ENCODE data around the gene FOSL2.

The FOSL2 gene

DNA sequence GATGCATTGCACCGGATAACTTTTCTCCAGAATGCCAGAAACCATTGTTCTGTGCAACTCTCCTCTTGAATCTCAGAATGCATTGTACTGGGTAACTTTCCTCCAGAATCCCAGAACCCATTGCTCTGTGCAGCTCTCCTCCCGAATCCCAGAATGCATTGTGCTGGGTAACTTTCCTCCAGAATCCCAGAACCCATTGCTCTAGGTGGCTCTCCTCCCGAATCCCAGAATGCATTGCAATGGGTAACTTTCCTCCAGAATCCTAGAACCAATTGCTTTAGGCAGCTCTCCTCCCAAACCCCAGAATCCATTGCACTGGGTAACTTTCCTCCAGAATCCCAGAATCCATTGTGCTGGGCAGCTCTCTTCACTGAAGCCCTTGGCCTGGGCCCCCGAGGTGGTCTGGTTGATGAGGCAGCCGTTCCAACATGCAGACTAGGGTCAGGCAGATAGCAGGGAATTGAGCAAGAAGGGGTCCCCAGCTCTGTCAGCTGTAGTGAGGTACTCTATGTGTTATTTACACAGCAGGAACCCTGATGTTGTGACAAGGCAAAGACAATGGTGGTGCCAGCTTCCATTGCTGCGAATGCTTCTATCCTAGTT lies 9.4 kb downstream of the FOSL2 start:
- peaks cover 12 to 51% of the 10 kb centered on the region in 2 donors for H3K4me1 ChIP-seq (ENCODE audit: control insufficient read depth in 2 of 2, insufficient read depth in 2 of 2, low read length in 2 of 2)
- peaks cover 64 to 66% of the 10 kb centered on the region in 2 donors for H3K36me3 ChIP-seq (ENCODE audit: control insufficient read depth in 2 of 2, insufficient read depth in 2 of 2, low read length in 2 of 2)
- H3K4me3 ChIP-seq (ENCODE audit: low read length in 2 of 2), result no peak overlapping the region
- no peak overlapping the region for H3K9ac ChIP-seq (ENCODE audit: low read depth in 1 of 2, low read length in 2 of 2)
- H3K9me3 ChIP-seq (ENCODE audit: control insufficient read depth in 2 of 2, low read length in 2 of 2), result no peaks in the 10 kb centered on the region
- no peaks in the 10 kb centered on the region for H3K27me3 ChIP-seq (ENCODE audit: control insufficient read depth in 2 of 2, insufficient read depth in 2 of 2, low read length in 2 of 2)
- H3K27ac ChIP-seq (ENCODE audit: low read depth in 2 of 2, low read length in 2 of 2), result no peak overlapping the region

DNA sequence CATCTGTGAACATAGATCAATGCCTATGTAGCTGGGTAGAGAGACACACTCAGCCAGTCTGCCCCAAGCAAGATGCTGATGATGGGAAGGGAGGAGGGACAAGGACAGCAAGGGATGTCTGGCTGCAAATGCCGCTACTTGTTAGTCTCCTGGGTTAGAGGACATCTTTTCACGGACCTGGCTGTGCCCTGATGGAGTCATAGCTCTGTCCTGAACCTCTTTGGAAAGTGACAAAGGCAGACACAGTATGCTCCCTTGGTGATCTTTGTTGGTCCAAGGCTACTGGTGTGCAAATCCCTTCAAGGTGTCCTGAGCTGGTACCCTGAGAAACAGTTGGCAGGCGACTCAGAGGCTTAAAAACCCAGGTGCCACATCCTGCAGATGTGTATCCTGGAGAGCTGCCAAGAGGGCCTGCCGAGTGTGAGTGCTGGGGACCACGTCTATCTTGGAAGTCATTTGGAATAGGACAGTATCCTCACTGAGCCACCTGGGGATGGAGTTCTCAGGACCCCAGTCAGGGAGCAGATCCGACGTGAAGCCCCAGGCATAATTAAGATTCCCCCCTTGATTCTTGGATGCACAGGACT lies 10.8 kb downstream of the FOSL2 start:
- H3K27ac ChIP-seq (ENCODE audit: low read depth in 2 of 2, low read length in 2 of 2), result no peak overlapping the region
- H3K4me3 ChIP-seq (ENCODE audit: low read length in 2 of 2), result no peak overlapping the region
- peaks cover 3 to 45% of the 10 kb centered on the region in 2 donors for H3K4me1 ChIP-seq (ENCODE audit: control insufficient read depth in 2 of 2, insufficient read depth in 2 of 2, low read length in 2 of 2)
- no peak overlapping the region for H3K9ac ChIP-seq (ENCODE audit: low read depth in 1 of 2, low read length in 2 of 2)
- H3K9me3 ChIP-seq (ENCODE audit: control insufficient read depth in 2 of 2, low read length in 2 of 2), result no peaks in the 10 kb centered on the region
- no peaks in the 10 kb centered on the region for H3K27me3 ChIP-seq (ENCODE audit: control insufficient read depth in 2 of 2, insufficient read depth in 2 of 2, low read length in 2 of 2)
- peaks cover 74 to 75% of the 10 kb centered on the region in 2 donors for H3K36me3 ChIP-seq (ENCODE audit: control insufficient read depth in 2 of 2, insufficient read depth in 2 of 2, low read length in 2 of 2)

DNA sequence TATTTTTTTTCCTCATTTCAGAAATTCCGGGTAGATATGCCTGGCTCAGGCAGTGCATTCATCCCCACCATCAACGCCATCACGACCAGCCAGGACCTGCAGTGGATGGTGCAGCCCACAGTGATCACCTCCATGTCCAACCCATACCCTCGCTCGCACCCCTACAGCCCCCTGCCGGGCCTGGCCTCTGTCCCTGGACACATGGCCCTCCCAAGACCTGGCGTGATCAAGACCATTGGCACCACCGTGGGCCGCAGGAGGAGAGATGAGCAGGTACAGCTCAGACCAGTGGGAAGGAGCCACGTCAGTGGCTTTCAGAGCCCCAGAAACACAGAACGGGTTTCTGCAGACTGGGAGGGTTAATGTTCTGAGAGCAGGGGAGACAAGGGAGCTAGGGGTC lies 11.4 kb downstream of the FOSL2 start:
- H3K9me3 ChIP-seq (ENCODE audit: control insufficient read depth in 2 of 2, low read length in 2 of 2), result no peaks in the 10 kb centered on the region
- no peaks in the 10 kb centered on the region for H3K27me3 ChIP-seq (ENCODE audit: control insufficient read depth in 2 of 2, insufficient read depth in 2 of 2, low read length in 2 of 2)
- no peak overlapping the region for H3K27ac ChIP-seq (ENCODE audit: low read depth in 2 of 2, low read length in 2 of 2)
- H3K4me1 ChIP-seq (ENCODE audit: control insufficient read depth in 2 of 2, insufficient read depth in 2 of 2, low read length in 2 of 2), result peaks cover 2 to 42% of the 10 kb centered on the region in 2 donors
- H3K36me3 ChIP-seq (ENCODE audit: control insufficient read depth in 2 of 2, insufficient read depth in 2 of 2, low read length in 2 of 2), result peaks cover 76 to 77% of the 10 kb centered on the region in 2 donors
- H3K9ac ChIP-seq (ENCODE audit: low read depth in 1 of 2, low read length in 2 of 2), result no peak overlapping the region
- H3K4me3 ChIP-seq (ENCODE audit: low read length in 2 of 2), result no peak overlapping the region

DNA sequence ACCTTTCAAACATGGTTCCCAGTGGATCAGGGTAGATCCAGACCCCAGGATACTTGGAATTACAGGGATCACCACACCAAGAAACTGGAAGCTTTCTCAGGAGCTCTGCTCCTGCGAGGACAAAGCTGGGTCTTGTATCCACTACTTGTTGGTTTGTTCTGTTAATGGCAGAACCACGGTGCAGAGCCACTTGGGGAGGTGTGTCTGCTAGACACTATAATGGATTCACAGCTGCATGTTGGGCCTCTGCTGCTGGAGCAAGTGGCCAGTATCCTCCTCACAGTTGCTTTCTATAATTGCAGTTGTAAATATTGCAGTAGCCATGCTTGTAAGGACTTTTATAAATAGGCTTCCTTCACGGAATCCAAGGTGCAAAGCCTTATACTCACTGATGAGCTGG lies 12.9 kb downstream of the FOSL2 start:
- H3K9me3 ChIP-seq (ENCODE audit: control insufficient read depth in 2 of 2, low read length in 2 of 2), result no peaks in the 10 kb centered on the region
- H3K4me3 ChIP-seq (ENCODE audit: low read length in 2 of 2), result no peak overlapping the region
- H3K27me3 ChIP-seq (ENCODE audit: control insufficient read depth in 2 of 2, insufficient read depth in 2 of 2, low read length in 2 of 2), result no peaks in the 10 kb centered on the region
- peaks cover 3 to 31% of the 10 kb centered on the region in 2 donors for H3K4me1 ChIP-seq (ENCODE audit: control insufficient read depth in 2 of 2, insufficient read depth in 2 of 2, low read length in 2 of 2)
- H3K36me3 ChIP-seq (ENCODE audit: control insufficient read depth in 2 of 2, insufficient read depth in 2 of 2, low read length in 2 of 2), result peaks cover 80 to 82% of the 10 kb centered on the region in 2 donors
- H3K27ac ChIP-seq (ENCODE audit: low read depth in 2 of 2, low read length in 2 of 2), result no peak overlapping the region
- no peak overlapping the region for H3K9ac ChIP-seq (ENCODE audit: low read depth in 1 of 2, low read length in 2 of 2)

DNA sequence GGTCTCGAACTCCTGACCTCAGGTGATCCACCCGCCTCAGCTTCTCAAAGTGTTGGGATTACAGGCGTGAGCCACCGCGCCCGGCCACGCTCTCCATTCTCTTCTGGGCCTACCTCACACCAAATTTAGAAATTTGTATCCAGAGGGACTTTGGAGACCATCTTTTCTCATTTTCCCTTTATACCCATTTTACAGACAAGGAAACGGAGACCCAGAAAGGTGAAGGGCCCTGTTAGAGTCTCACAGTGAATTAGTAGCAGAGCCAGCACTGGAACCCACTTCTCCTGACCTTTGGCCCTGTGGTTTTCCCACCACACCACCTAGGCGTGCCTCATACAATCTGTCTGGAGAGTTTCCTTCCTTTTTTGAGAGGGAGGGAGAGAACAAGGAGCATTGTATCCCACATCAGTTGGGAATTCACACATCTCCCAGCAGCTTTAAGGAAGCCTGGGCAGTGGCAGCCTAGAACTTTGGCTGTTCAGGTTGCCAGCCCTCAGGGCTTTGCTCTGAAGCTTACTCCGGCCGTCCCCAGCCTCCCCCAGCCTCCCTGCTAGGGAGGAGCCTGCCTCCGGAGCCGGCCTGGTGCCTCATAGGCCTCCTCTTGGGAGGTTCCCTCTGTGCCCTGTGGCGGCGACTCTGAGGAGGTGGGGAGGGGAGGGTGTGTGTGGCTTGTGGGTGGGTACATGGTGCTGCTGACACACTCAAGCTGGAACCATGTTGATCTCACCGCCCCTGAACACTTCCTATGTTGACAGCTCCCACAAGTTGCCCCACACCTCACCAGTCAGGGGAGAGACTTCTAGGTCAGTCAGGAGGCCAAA lies 13.8 kb downstream of the FOSL2 start:
- Histone ChIP-seq H3K4me3 (ENCODE audit: low read length in 2 of 2) (no peak overlapping the region), H3K27me3 (ENCODE audit: control insufficient read depth in 2 of 2, insufficient read depth in 2 of 2, low read length in 2 of 2) (no peaks in the 10 kb centered on the region), H3K9ac (ENCODE audit: low read depth in 1 of 2, low read length in 2 of 2) (no peak overlapping the region), H3K36me3 (ENCODE audit: control insufficient read depth in 2 of 2, insufficient read depth in 2 of 2, low read length in 2 of 2) (peaks cover 85 to 88% of the 10 kb centered on the region in 2 donors), H3K27ac (ENCODE audit: low read depth in 2 of 2, low read length in 2 of 2) (peak overlapping the region; percentile 52 to 59), H3K9me3 (ENCODE audit: control insufficient read depth in 2 of 2, low read length in 2 of 2) (no peaks in the 10 kb centered on the region), H3K4me1 (ENCODE audit: control insufficient read depth in 2 of 2, insufficient read depth in 2 of 2, low read length in 2 of 2) (peaks cover 5 to 28% of the 10 kb centered on the region in 2 donors)

DNA sequence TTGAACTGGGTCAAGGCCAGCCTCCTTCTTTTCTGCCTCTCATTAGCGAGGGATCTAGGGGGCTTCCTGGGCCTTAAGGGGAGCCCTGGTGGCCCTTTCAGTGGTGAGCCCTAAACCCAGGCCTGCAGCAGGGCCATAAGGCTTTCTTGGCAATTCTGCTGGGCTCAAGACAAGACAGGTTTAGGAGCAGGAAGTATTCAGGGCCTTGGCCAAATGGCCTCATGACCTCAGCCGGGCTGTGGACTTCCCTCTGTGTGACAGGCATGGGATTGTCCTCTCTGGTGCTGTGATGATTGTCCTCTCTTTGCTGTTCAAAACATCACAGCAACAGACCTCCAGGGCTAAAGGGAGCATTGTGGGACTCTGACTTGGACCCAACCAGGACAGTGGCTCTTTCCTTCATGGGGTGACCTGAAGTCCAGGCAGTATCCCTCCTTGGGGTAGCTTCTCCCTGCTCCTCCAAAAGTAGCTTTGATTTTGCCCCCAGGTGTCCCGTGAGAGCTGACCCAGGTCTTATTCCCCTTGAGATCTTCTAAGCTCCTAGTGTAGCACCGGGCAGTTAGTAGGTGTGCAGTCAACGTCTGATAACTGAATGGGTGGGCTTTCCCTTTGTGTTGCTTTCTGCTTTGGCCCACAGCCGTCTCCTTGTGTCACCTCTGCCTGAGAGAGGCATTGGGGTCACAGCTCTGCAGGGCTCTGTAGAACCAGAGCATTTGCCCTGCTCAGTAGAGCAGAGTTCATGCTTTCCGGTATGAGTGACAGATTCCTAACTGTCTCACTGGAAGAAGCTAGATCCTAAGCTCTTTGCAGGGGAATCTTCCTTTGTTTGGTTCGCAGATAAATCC lies 14.7 kb downstream of the FOSL2 start:
- peaks cover 8 to 36% of the 10 kb centered on the region in 2 donors for H3K4me1 ChIP-seq (ENCODE audit: control insufficient read depth in 2 of 2, insufficient read depth in 2 of 2, low read length in 2 of 2)
- H3K27me3 ChIP-seq (ENCODE audit: control insufficient read depth in 2 of 2, insufficient read depth in 2 of 2, low read length in 2 of 2), result no peaks in the 10 kb centered on the region
- peak overlapping the region; percentile 52 to 59 for H3K27ac ChIP-seq (ENCODE audit: low read depth in 2 of 2, low read length in 2 of 2)
- no peak overlapping the region for H3K4me3 ChIP-seq (ENCODE audit: low read length in 2 of 2)
- peaks cover 86 to 92% of the 10 kb centered on the region in 2 donors for H3K36me3 ChIP-seq (ENCODE audit: control insufficient read depth in 2 of 2, insufficient read depth in 2 of 2, low read length in 2 of 2)
- no peak overlapping the region for H3K9ac ChIP-seq (ENCODE audit: low read depth in 1 of 2, low read length in 2 of 2)
- no peaks in the 10 kb centered on the region for H3K9me3 ChIP-seq (ENCODE audit: control insufficient read depth in 2 of 2, low read length in 2 of 2)

DNA sequence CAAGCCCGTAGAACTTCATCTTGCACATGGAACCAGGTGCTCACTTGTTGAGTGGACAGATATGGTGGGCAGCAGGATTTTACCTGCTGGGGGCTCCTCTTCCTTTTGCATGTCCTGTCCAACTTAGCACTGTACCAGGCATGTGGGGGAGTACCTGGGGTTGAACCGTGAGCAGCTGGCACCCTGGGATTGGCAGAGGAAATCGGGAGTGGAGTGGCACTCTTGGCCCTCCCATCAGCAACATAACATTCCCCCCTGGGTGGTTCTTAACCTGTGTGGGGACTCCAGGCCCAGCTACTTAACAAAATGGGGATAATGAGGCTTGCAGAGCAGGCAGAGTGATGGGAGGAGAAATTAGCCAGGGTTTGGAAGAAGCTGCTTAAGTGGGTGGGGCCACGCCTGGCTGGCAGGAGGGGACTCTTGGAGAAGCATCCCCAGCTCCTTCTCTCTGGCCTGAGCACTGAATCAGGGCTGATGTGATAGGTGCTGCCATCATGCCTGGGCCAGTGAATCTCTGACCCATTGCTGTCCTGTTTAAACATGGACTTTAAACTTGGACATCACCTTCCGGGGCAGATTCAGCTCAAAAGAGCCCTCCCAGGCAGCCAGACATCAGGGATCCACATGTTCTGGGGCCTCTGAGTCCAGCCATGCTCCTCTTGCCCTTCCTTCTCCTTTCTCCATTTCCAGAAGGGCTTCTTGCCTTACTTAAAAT lies 15.5 kb downstream of the FOSL2 start:
- no peaks in the 10 kb centered on the region for H3K9me3 ChIP-seq (ENCODE audit: control insufficient read depth in 2 of 2, low read length in 2 of 2)
- H3K27me3 ChIP-seq (ENCODE audit: control insufficient read depth in 2 of 2, insufficient read depth in 2 of 2, low read length in 2 of 2), result no peaks in the 10 kb centered on the region
- peak overlapping the region in 1 of 2 donors; percentile 8 for H3K9ac ChIP-seq (ENCODE audit: low read depth in 1 of 2, low read length in 2 of 2)
- H3K27ac ChIP-seq (ENCODE audit: low read depth in 2 of 2, low read length in 2 of 2), result peak overlapping the region; percentile 0 to 20
- H3K4me3 ChIP-seq (ENCODE audit: low read length in 2 of 2), result no peak overlapping the region
- H3K36me3 ChIP-seq (ENCODE audit: control insufficient read depth in 2 of 2, insufficient read depth in 2 of 2, low read length in 2 of 2), result peaks cover 87 to 92% of the 10 kb centered on the region in 2 donors
- peaks cover 15 to 42% of the 10 kb centered on the region in 2 donors for H3K4me1 ChIP-seq (ENCODE audit: control insufficient read depth in 2 of 2, insufficient read depth in 2 of 2, low read length in 2 of 2)

DNA sequence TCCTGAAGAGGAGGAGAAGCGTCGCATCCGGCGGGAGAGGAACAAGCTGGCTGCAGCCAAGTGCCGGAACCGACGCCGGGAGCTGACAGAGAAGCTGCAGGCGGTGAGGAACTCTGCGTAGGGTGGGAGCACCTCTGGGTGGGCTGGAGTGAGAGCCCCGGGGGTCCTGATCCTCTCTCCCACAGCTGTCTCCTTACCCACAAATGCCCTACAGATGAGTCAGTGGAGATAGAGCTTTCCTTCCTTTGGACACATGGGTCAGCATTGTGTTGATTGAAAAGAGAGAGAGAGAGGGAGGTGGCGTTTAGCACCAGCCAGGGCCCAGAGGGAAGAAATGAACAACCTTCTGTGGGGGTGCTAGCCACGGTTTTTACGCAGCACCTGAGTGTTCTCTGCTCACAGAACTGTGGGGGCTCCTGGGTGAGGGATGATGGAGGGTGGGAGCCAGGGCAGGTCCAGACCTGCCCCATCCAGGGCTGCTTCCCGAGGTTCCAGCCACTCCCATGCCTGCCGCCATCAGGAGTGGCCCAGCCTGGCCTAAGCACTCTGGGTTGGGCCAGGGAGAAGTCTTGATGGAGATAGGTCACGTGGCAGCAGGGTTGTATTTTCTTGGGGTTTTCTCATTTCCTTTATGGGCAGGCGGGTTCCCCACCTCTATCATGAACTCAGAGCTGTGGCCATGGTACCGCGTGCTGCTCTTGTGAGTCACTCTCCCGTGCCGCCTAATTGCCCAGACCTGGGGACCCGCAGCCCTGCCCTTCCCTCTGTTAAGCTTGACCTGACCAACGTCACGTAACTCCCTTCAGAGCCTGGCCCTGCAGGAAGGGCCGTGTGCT lies 16.3 kb downstream of the FOSL2 start:
- H3K27me3 ChIP-seq (ENCODE audit: control insufficient read depth in 2 of 2, insufficient read depth in 2 of 2, low read length in 2 of 2), result no peaks in the 10 kb centered on the region
- H3K9me3 ChIP-seq (ENCODE audit: control insufficient read depth in 2 of 2, low read length in 2 of 2), result no peaks in the 10 kb centered on the region
- H3K4me1 ChIP-seq (ENCODE audit: control insufficient read depth in 2 of 2, insufficient read depth in 2 of 2, low read length in 2 of 2), result peaks cover 16 to 38% of the 10 kb centered on the region in 2 donors
- no peak overlapping the region for H3K9ac ChIP-seq (ENCODE audit: low read depth in 1 of 2, low read length in 2 of 2)
- no peak overlapping the region for H3K4me3 ChIP-seq (ENCODE audit: low read length in 2 of 2)
- H3K27ac ChIP-seq (ENCODE audit: low read depth in 2 of 2, low read length in 2 of 2), result peak overlapping the region; percentile 20 to 50
- H3K36me3 ChIP-seq (ENCODE audit: control insufficient read depth in 2 of 2, insufficient read depth in 2 of 2, low read length in 2 of 2), result peaks cover 87 to 91% of the 10 kb centered on the region in 2 donors

Data from mucosa of rectum (tissue), 2 donors.